MM.1S (cell line): ENCODE results near the gene ACO2.

Source experiments
- CTCF ChIP-seq: fragments of 300-600 bp; sonication (generic); IDR thresholded peaks from 2 replicates; pipeline ENCODE4 v1.5.1; 2016; ENCODE audit warnings: antibody characterized with exemption, low read length, mixed read lengths
- EZH2 ChIP-seq: fragments of 300-600 bp; sonication (generic); optimal IDR thresholded peaks from 2 replicates; pipeline ENCODE3; 2017; ENCODE audit warnings: low read depth, mild to moderate bottlenecking, antibody characterized with exemption, low read length, mixed read lengths
- EZH2phosphoT487 ChIP-seq: fragments of 300-600 bp; sonication (generic); IDR thresholded peaks from 2 replicates; pipeline ENCODE4 v1.6.1; 2018; ENCODE audit warnings: antibody characterized with exemption, low read length

GRCh38 chr22:41543854-41544670, 75.1 kb downstream of the ACO2 start, which contains the start of gene POLR3H:
- TF ChIP-seq CTCF, result peak; percentile 82
- no peak for TF ChIP-seq EZH2
- no peak for TF ChIP-seq EZH2phosphoT487
